K562 (cell line): ENCODE results near the gene RETREG1. TPM values are rescaled to one million over a fixed set of nuclear protein-coding genes. Genes with fewer than 3 reads are reported as not detected.
A peak's percentile ranks its signal among the peaks of the same experiment; 100 is the strongest.

Source experiments
- CCNT2 ChIP-seq: IDR thresholded peaks from 2 replicates; pipeline ENCODE4 v1.6.1; 2011; ENCODE audit warnings: borderline replicate concordance, low read depth, mild to moderate bottlenecking, moderate library complexity, mixed read lengths, low read length; ENCODE audit not compliant: insufficient read length; ENCODE audit errors: extremely low read depth
- CTBP1 ChIP-seq: fragments of 450-650 bp; IDR thresholded peaks from 2 replicates; pipeline ENCODE4 v1.6.1; 2016; ENCODE audit warnings: borderline replicate concordance
- FOXA1 ChIP-seq: fragments of 450-650 bp; IDR thresholded peaks from 2 replicates; pipeline ENCODE4 v1.6.1; 2016; ENCODE audit warnings: mild to moderate bottlenecking, borderline replicate concordance
- FOXM1 ChIP-seq, 2 experiments: fragments of 450-650 bp in 1 of 2; sonication (generic) in 1 of 2; formaldehyde crosslinking in 1 of 2; IDR thresholded peaks; 2 replicates each; pipeline versions ENCODE4 v1.6.1 to v1.9.0; 2017 to 2022; ENCODE audit warnings: low read depth in 2 of 2, mild to moderate bottlenecking in 2 of 2, missing genetic modification reagents in 1 of 2, moderate library complexity in 1 of 2
- MAZ ChIP-seq, 2 experiments: fragments of 450-650 bp in 1 of 2; sonication (generic) in 1 of 2; formaldehyde crosslinking; IDR thresholded peaks in 1 of 2; conservative IDR thresholded peaks in 1 of 2; 2 replicates each; pipeline versions ENCODE4 v1.4.0 to v1.5.0; 2020; ENCODE audit warnings: mild to moderate bottlenecking in 1 of 2, missing genetic modification reagents in 1 of 2
- POLR2AphosphoS2 ChIP-seq: IDR thresholded peaks from 2 replicates; pipeline ENCODE4 v1.6.1; 2012; ENCODE audit warnings: low read length, improper control_type of control experiment
- RAD21 ChIP-seq, 2 experiments: fragments of 250-450 bp in 1 of 2; fragments of 450-650 bp in 1 of 2; sonication (Bioruptor Pico) in 1 of 2; formaldehyde crosslinking in 1 of 2; IDR thresholded peaks in 1 of 2; conservative IDR thresholded peaks in 1 of 2; 2 replicates each; pipeline versions ENCODE4 v1.4.0 to v1.8.0; 2020 to 2022; ENCODE audit warnings: mild to moderate bottlenecking in 2 of 2, moderate library complexity in 1 of 2
- RB1 ChIP-seq: fragments of 450-650 bp; IDR thresholded peaks from 2 replicates; pipeline ENCODE4 v1.6.1; 2017; ENCODE audit warnings: low read depth, mild to moderate bottlenecking
- RBM22 ChIP-seq: fragments of 200-400 bp; formaldehyde crosslinking; IDR thresholded peaks from 2 replicates; pipeline ENCODE4 v1.6.1; 2018; ENCODE audit warnings: low read length, low read depth; ENCODE audit not compliant: poor library complexity, severe bottlenecking
- SIRT6 ChIP-seq: IDR thresholded peaks from one replicate; pipeline ENCODE4 v1.6.1; 2012; ENCODE audit warnings: low read depth, mild to moderate bottlenecking, control low read depth, inconsistent platforms, low read length, moderate library complexity
- SMAD1 ChIP-seq: fragments of 150-350 bp; IDR thresholded peaks from 2 replicates; pipeline ENCODE4 v1.6.1; 2014; ENCODE audit warnings: low read length, low read depth; ENCODE audit not compliant: partially characterized antibody
- SPI1 ChIP-seq: IDR thresholded peaks from 2 replicates; pipeline ENCODE4 v1.6.1; 2011; ENCODE audit warnings: low read depth, low read length, control low read depth, borderline replicate concordance
- STAT6 ChIP-seq: sonication (generic); formaldehyde crosslinking; IDR thresholded peaks from 2 replicates; pipeline ENCODE4 v1.8.1; 2023; ENCODE audit warnings: mild to moderate bottlenecking, missing genetic modification reagents
- TARDBP ChIP-seq: fragments of 450-650 bp; IDR thresholded peaks from 2 replicates; pipeline ENCODE4 v1.6.1; 2016
- TRIM24 ChIP-seq, 2 experiments: fragments of 450-650 bp; IDR thresholded peaks; 2 replicates each; pipeline ENCODE4 v1.6.1; 2016
- WHSC1 ChIP-seq: IDR thresholded peaks from one replicate; pipeline ENCODE4 v1.6.1; 2012; ENCODE audit warnings: low read length, control low read depth, inconsistent platforms
- XRCC3 ChIP-seq: fragments of 450-650 bp; IDR thresholded peaks from 2 replicates; pipeline ENCODE4 v1.6.1; 2017; ENCODE audit warnings: mild to moderate bottlenecking, moderate library complexity
- ZFP91 ChIP-seq: sonication (generic); formaldehyde crosslinking; IDR thresholded peaks from 2 replicates; pipeline ENCODE4 v1.8.0; 2022; ENCODE audit warnings: mild to moderate bottlenecking, missing genetic modification reagents
- ZNF253 ChIP-seq: fragments of 250-450 bp; sonication (Bioruptor Pico); conservative IDR thresholded peaks from 2 replicates; pipeline ENCODE4 v1.6.1; 2021; ENCODE audit warnings: mild to moderate bottlenecking
- ZNF75A ChIP-seq: fragments of 450-650 bp; formaldehyde crosslinking; IDR thresholded peaks from 2 replicates; pipeline ENCODE4 v1.4.0; 2020; ENCODE audit warnings: mild to moderate bottlenecking
- polyA plus RNA-seq, 8 experiments: library from polyadenylated mRNA; depleted of rRNA in 4 of 8; stranded (reverse) in 5 of 8; unstranded in 3 of 8; fragments of >200 nt; fragmentation: Nextera tagmentation in 2 of 8; fragmentation: Illumina TruSeq in 1 of 8; extraction: Ambion mirVana in 2 of 8; extraction: Trizol in 1 of 8; gene quantifications; 2 replicates each; pipeline versions ENCODE4 v1.2.1 to v1.2.3, GENCODE V29; 2011 to 2014; ENCODE audit warnings: inconsistent platforms in 1 of 8, missing spikeins in 1 of 8
- total RNA-seq, 7 experiments: library from RNA; depleted of rRNA in 6 of 7; stranded (reverse); fragments of >200 nt in 6 of 7; fragmentation: Illumina TruSeq in 2 of 7; extraction: Trizol in 2 of 7; gene quantifications; 2 replicates each; pipeline versions ENCODE4 v1.2.1 to v1.2.3, GENCODE V29; 2011 to 2021; ENCODE audit warnings: low replicate concordance in 1 of 7
- TF ChIP-seq, protein P1 (sequence below): fragments of 250-450 bp; sonication (Bioruptor Pico); IDR thresholded peaks from 2 replicates; pipeline ENCODE4 v1.5.0; 2022; ENCODE audit warnings: mild to moderate bottlenecking

The RETREG1 gene
- total and polyA plus RNA-seq, 9 of the 15 experiments (the other 6 are each of a cell fraction or from before 2014, with no cell fraction given): 0.01 to 0.20 (median 0.08) TPM; not detected in 5

DNA sequence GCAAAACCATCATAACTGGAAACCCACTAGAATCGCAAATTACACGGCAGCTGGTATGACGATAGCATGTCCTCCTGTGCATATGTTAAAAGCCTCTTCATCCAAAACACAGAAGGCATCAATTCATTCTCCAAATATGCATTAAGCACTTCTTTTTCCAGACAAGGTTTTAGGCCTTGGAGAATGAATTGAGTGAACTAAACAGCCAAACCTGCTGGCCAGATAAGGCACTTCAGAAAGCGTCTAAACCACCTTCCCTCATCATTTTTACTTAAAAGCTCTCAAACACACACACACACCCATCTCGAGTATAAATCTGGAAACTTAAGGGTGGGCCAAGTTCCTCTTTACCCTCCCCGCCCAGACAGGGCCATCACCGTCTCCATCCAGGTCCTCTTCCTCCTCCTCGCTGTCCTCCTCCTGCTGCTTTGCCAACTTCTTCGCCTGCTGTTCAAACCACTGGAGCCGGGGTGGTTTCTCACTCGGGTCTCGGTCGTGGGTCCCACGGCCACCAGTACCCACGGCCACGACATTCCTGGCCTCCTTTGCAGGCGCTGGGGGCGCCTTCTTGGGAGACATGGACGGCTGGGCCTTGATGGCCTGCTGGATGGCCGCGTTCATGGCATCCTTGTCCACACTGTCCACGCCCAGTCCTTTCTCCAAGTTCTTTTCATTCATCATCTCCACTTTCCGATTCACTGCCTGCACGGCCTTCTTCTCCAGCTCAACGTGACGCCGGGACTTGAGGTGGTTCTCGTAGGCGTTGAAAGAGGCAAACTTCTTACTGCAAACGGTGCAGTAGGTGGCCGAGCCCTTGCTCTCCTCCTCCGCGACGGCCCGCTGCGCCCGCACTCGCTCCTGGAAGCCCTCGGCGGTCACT lies 151.9 kb downstream of the RETREG1 start (continued):
- TF ChIP-seq RB1 (0 out of 2 replicates have a peak, but pooled peaks have one; percentile 1), MAZ (CRISPR knock-in tag; conservative IDR thresholded peaks at IDR 0.05 in 1 of 2, IDR thresholded peaks at IDR 0.05 in 1 of 2) (no peak), RAD21 (CRISPR knock-in tag; conservative IDR thresholded peaks at IDR 0.05 in 1 of 2, IDR thresholded peaks at IDR 0.05 in 1 of 2) (no peak), POLR2AphosphoS2 (no peak), SPI1 (peak; percentile 33; the same call in 1 of the 2 replicates), ZNF253 (CRISPR knock-in tag) (no peak), XRCC3 (no peak), SIRT6 (no peak), SMAD1 (no peak), STAT6 (CRISPR knock-in tag) (no peak), ZNF75A (CRISPR knock-in tag) (no peak), CCNT2 (no peak), RBM22 (no peak), ZFP91 (CRISPR knock-in tag) (0 out of 2 replicates have a peak, but pooled peaks have one; percentile 36), FOXM1 (IDR thresholded peaks at IDR 0.05; ENCODE audit: low read depth) (no peak), FOXM1 (CRISPR knock-in tag; IDR thresholded peaks at IDR 0.05; ENCODE audit: low read depth) (0 out of 2 replicates have a peak, but pooled peaks have one; percentile 2), CTBP1 (peak; percentile 16), TARDBP (no peak), TRIM24 (IDR thresholded peaks at IDR 0.05) (no peak), WHSC1 (no peak), FOXA1 (no peak)
- TF ChIP-seq, protein P1, sequence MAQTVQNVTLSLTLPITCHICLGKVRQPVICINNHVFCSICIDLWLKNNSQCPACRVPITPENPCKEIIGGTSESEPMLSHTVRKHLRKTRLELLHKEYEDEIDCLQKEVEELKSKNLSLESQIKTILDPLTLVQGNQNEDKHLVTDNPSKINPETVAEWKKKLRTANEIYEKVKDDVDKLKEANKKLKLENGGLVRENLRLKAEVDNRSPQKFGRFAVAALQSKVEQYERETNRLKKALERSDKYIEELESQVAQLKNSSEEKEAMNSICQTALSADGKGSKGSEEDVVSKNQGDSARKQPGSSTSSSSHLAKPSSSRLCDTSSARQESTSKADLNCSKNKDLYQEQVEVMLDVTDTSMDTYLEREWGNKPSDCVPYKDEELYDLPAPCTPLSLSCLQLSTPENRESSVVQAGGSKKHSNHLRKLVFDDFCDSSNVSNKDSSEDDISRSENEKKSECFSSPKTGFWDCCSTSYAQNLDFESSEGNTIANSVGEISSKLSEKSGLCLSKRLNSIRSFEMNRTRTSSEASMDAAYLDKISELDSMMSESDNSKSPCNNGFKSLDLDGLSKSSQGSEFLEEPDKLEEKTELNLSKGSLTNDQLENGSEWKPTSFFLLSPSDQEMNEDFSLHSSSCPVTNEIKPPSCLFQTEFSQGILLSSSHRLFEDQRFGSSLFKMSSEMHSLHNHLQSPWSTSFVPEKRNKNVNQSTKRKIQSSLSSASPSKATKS: no peak
